ENCODE data around the gene IMPG2.

DNA sequence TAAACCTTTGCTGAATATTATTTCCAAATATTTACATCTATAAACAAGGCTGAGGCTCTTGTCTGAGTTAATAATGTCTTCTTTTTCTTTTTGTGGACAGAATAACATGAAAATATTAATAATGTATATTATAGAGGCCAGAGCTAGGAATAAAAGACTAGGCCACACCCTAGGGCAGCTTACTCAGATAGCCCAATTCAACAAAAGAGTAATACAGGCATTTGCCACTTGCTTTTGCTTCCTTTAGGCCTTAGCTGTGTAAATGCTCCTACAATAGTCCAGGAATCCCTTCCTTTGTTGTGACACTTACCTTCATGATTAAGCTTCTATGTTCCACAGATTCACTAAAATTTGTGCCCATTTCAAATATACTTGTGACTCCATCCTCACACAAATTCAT, 16.5 kb downstream of the IMPG2 start:
- TF ChIP-seq, protein P1, sequence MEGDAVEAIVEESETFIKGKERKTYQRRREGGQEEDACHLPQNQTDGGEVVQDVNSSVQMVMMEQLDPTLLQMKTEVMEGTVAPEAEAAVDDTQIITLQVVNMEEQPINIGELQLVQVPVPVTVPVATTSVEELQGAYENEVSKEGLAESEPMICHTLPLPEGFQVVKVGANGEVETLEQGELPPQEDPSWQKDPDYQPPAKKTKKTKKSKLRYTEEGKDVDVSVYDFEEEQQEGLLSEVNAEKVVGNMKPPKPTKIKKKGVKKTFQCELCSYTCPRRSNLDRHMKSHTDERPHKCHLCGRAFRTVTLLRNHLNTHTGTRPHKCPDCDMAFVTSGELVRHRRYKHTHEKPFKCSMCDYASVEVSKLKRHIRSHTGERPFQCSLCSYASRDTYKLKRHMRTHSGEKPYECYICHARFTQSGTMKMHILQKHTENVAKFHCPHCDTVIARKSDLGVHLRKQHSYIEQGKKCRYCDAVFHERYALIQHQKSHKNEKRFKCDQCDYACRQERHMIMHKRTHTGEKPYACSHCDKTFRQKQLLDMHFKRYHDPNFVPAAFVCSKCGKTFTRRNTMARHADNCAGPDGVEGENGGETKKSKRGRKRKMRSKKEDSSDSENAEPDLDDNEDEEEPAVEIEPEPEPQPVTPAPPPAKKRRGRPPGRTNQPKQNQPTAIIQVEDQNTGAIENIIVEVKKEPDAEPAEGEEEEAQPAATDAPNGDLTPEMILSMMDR (conservative IDR thresholded peaks at IDR 0.05; ENCODE audit: low read depth, low read length), result no peak
- no peak for TF ChIP-seq EZH2phosphoT487 (IDR thresholded peaks at IDR 0.05; ENCODE audit: borderline replicate concordance, low read length)
